Measurements from ENCODE around the gene NPR3. TPM values are rescaled to one million over a fixed set of nuclear protein-coding genes. Genes with fewer than 3 reads are reported as not detected.

The NPR3 gene
- total RNA-seq, 1 donor from 2014 or later = 1.1 TPM

DNA sequence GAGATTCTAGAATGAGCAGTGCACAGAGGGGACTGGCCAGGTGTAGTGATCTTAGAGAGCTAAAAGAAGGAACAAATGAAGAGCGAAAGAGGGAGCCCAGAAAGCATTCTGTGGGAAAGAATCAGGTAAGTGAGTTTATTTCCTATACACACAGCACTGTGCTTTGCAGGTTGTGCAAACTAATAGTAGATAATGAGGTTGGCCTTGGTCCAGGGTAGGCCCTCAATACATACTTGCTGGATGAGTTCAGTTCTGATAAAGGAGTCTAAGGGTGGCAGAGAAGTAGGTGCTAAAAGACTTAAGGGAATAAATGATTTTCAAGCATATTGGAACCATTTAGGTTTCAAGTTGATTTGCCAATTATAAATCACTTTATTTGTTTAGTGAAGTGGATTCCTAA lies 122.0 kb downstream of the NPR3 start:
- Mint-ChIP-seq H3K36me3 (ENCODE audit: low read depth, unreplicated experiment) (no peaks in the 10 kb centered on the region), H3K4me1 (ENCODE audit: low read depth, unreplicated experiment) (peaks cover 6% of the 10 kb centered on the region), H3K9me3 (ENCODE audit: unreplicated experiment) (no peaks in the 10 kb centered on the region), H3K27me3 (ENCODE audit: low read depth, unreplicated experiment) (peaks cover 13% of the 10 kb centered on the region), H3K27ac (ENCODE audit: unreplicated experiment) (no peak overlapping the region), H3K4me3 (ENCODE audit: unreplicated experiment) (no peak overlapping the region)
- Histone ChIP-seq H2AFZ (ENCODE audit: low read depth, low read length) (no peak overlapping the region), H3K4me1 (ENCODE audit: insufficient read depth, low read length) (no peaks in the 10 kb centered on the region), H3K79me2 (ENCODE audit: insufficient read depth, low read length) (no peaks in the 10 kb centered on the region), H3K4me2 (ENCODE audit: low read length) (no peak overlapping the region), H3K9me3 (ENCODE audit: insufficient read depth, low read depth, low read length) (no peaks in the 10 kb centered on the region), H3K27ac (ENCODE audit: low read depth, low read length) (no peak overlapping the region), H3K36me3 (ENCODE audit: insufficient read depth, low read length) (no peaks in the 10 kb centered on the region), H3K9ac (ENCODE audit: low read length) (no peak overlapping the region), H3K27me3 (ENCODE audit: insufficient read depth, low read length) (no peaks in the 10 kb centered on the region), H4K20me1 (ENCODE audit: insufficient read depth, low read length) (no peaks in the 10 kb centered on the region), H3K4me3 (ENCODE audit: insufficient read depth, low read depth, low read length) (no peak overlapping the region)
- DNase-seq (ENCODE audit: low read depth) (no peak), FAIRE-seq (no peak)
- TF ChIP-seq CTCF (IDR thresholded peaks at IDR 0.05; ENCODE audit: insufficient read depth, low read depth, low read length) (no peak), EZH2 (IDR thresholded peaks at IDR 0.05; ENCODE audit: insufficient read depth, low read length) (no peak)

DNA sequence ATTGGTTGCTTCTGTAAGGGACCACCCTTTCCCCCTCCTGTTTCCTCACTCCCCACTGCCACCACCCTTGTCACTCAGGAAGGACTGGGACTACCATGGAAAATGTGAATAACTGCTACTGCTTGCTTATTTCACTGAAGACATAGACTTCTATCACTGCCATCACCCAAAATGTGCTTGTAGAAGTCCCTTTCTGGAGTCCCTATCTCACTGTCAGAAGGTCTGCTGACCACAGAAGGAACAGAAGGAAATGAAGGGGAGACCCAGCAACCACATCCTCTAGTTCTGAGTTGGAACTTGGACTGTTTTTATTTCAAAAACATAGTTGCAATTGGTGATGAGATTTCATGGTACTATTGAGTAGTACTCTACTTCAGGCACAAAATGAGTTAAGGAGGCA lies 122.5 kb downstream of the NPR3 start:
- TF ChIP-seq CTCF (IDR thresholded peaks at IDR 0.05; ENCODE audit: insufficient read depth, low read depth, low read length) = no peak
- TF ChIP-seq EZH2 (IDR thresholded peaks at IDR 0.05; ENCODE audit: insufficient read depth, low read length) = no peak
- no peak overlapping the region for H3K27ac Mint-ChIP-seq (ENCODE audit: unreplicated experiment)
- Histone ChIP-seq H3K36me3 (ENCODE audit: insufficient read depth, low read length) (no peaks in the 10 kb centered on the region), H3K27me3 (ENCODE audit: insufficient read depth, low read length) (no peaks in the 10 kb centered on the region), H3K79me2 (ENCODE audit: insufficient read depth, low read length) (no peaks in the 10 kb centered on the region), H3K4me2 (ENCODE audit: low read length) (no peak overlapping the region), H2AFZ (ENCODE audit: low read depth, low read length) (no peak overlapping the region), H4K20me1 (ENCODE audit: insufficient read depth, low read length) (no peaks in the 10 kb centered on the region), H3K9ac (ENCODE audit: low read length) (no peak overlapping the region), H3K27ac (ENCODE audit: low read depth, low read length) (no peak overlapping the region), H3K4me3 (ENCODE audit: insufficient read depth, low read depth, low read length) (no peak overlapping the region), H3K9me3 (ENCODE audit: insufficient read depth, low read depth, low read length) (no peaks in the 10 kb centered on the region), H3K4me1 (ENCODE audit: insufficient read depth, low read length) (no peaks in the 10 kb centered on the region)
- H3K9me3 Mint-ChIP-seq (ENCODE audit: unreplicated experiment) = no peaks in the 10 kb centered on the region
- peaks cover 5% of the 10 kb centered on the region for H3K4me1 Mint-ChIP-seq (ENCODE audit: low read depth, unreplicated experiment)
- FAIRE-seq (no peak), DNase-seq (ENCODE audit: low read depth) (no peak)
- no peak overlapping the region for H3K4me3 Mint-ChIP-seq (ENCODE audit: unreplicated experiment)
- H3K27me3 Mint-ChIP-seq (ENCODE audit: low read depth, unreplicated experiment) = peaks cover 13% of the 10 kb centered on the region
- H3K36me3 Mint-ChIP-seq (ENCODE audit: low read depth, unreplicated experiment) = no peaks in the 10 kb centered on the region

GRCh38 chr5:32834251-32834650 lies 123.1 kb downstream of the NPR3 start:
- no peak for TF ChIP-seq EZH2 (IDR thresholded peaks at IDR 0.05; ENCODE audit: insufficient read depth, low read length)
- no peak for TF ChIP-seq CTCF (IDR thresholded peaks at IDR 0.05; ENCODE audit: insufficient read depth, low read depth, low read length)
- Mint-ChIP-seq H3K4me3 (ENCODE audit: unreplicated experiment) (no peak overlapping the region), H3K9me3 (ENCODE audit: unreplicated experiment) (no peaks in the 10 kb centered on the region), H3K27ac (ENCODE audit: unreplicated experiment) (no peak overlapping the region), H3K4me1 (ENCODE audit: low read depth, unreplicated experiment) (peaks cover 5% of the 10 kb centered on the region), H3K27me3 (ENCODE audit: low read depth, unreplicated experiment) (peaks cover 12% of the 10 kb centered on the region), H3K36me3 (ENCODE audit: low read depth, unreplicated experiment) (no peaks in the 10 kb centered on the region)
- no peak overlapping the region for H3K9ac ChIP-seq (ENCODE audit: low read length)
- no peaks in the 10 kb centered on the region for H3K4me1 ChIP-seq (ENCODE audit: insufficient read depth, low read length)
- H3K27me3 ChIP-seq (ENCODE audit: insufficient read depth, low read length) = no peaks in the 10 kb centered on the region
- H3K4me3 ChIP-seq (ENCODE audit: insufficient read depth, low read depth, low read length) = no peak overlapping the region
- no peaks in the 10 kb centered on the region for H3K79me2 ChIP-seq (ENCODE audit: insufficient read depth, low read length)
- H2AFZ ChIP-seq (ENCODE audit: low read depth, low read length) = no peak overlapping the region
- FAIRE-seq (no peak), DNase-seq (ENCODE audit: low read depth) (no peak)
- H3K27ac ChIP-seq (ENCODE audit: low read depth, low read length) = no peak overlapping the region
- no peaks in the 10 kb centered on the region for H3K36me3 ChIP-seq (ENCODE audit: insufficient read depth, low read length)
- H4K20me1 ChIP-seq (ENCODE audit: insufficient read depth, low read length) = no peaks in the 10 kb centered on the region
- H3K9me3 ChIP-seq (ENCODE audit: insufficient read depth, low read depth, low read length) = no peaks in the 10 kb centered on the region
- H3K4me2 ChIP-seq (ENCODE audit: low read length) = no peak overlapping the region

All from astrocyte (in vitro differentiated cells and primary cell).